DMS114 treated with DMSO at 0.1 percent for 48 hours (cell line): Measurements from ENCODE around the gene UBAP1.
"Not testable (repeated sequence)": the region's sequence is repeated elsewhere in the genome, so short reads cannot be mapped to it uniquely, and the experiment has no call there.

Experiments
- DNase-seq: peaks from one replicate; lab custom pipeline; 2025; ENCODE audit not compliant: unreplicated experiment; lab: John Stamatoyannopoulos, UW

Gene UBAP1

GRCh38 chr9:34220218-34220617, 41.4 kb downstream of the UBAP1 start:
- no peak for DNase-seq

GRCh38 chr9:34224349-34224748, 45.5 kb downstream of the UBAP1 start:
- DNase-seq, result no peak

- DNase-seq, result not testable (repeated sequence)
These were observed 47.4 kb downstream of the UBAP1 start for GRCh38 chr9:34226144-34226760.

- no peak for DNase-seq
These were observed 48.6 kb downstream of the UBAP1 start for GRCh38 chr9:34227445-34227844.

- DNase-seq, result no peak
These were observed 51.7 kb downstream of the UBAP1 start for GRCh38 chr9:34230556-34230955.

- no peak for DNase-seq
These were observed 53.4 kb downstream of the UBAP1 start for GRCh38 chr9:34232201-34232600.

- DNase-seq, result no peak
These were observed 54.8 kb downstream of the UBAP1 start for GRCh38 chr9:34233672-34234071.

- DNase-seq, result no peak
These were observed 59.0 kb downstream of the UBAP1 start for GRCh38 chr9:34237836-34238235.

GRCh38 chr9:34240006-34240405, 61.2 kb downstream of the UBAP1 start:
- DNase-seq, result no peak

- no peak for DNase-seq
These were observed 64.0 kb downstream of the UBAP1 start for GRCh38 chr9:34242830-34243229.

GRCh38 chr9:34245212-34245611, 66.4 kb downstream of the UBAP1 start:
- not testable (repeated sequence) for DNase-seq

- DNase-seq, result no peak
These were observed 67.6 kb downstream of the UBAP1 start for GRCh38 chr9:34246453-34246852.

- DNase-seq, result not testable (repeated sequence)
These were observed 68.9 kb downstream of the UBAP1 start for GRCh38 chr9:34247782-34248181.

- no peak for DNase-seq
These were observed 70.4 kb downstream of the UBAP1 start for GRCh38 chr9:34249274-34249673.

GRCh38 chr9:34250721-34251120, 71.9 kb downstream of the UBAP1 start:
- DNase-seq, result no peak

GRCh38 chr9:34252016-34252415, 73.2 kb downstream of the UBAP1 start:
- no peak for DNase-seq

GRCh38 chr9:34252670-34253459, 74.0 kb downstream of the UBAP1 start:
- peak; percentile 49 for DNase-seq

- DNase-seq, result no peak
These were observed 74.6 kb downstream of the UBAP1 start for GRCh38 chr9:34253460-34253837.

- DNase-seq, result no peak
These were observed 75.5 kb downstream of the UBAP1 start for GRCh38 chr9:34254141-34254913.

- DNase-seq, result no peak
These were observed 76.4 kb downstream of the UBAP1 start for GRCh38 chr9:34254966-34255825.

- DNase-seq, result no peak
These were observed 77.3 kb downstream of the UBAP1 start for GRCh38 chr9:34256104-34256503.
